Spleen (tissue), 11 donors: ENCODE results near the gene NCKIPSD. TPM values are rescaled to one million over a fixed set of nuclear protein-coding genes. Genes with fewer than 3 reads are reported as not detected.

ENCODE experiments used
- DNase-seq: peaks from one replicate; pipeline ENCODE4 v3.0.0-alpha.2; 2020
- H3K27ac ChIP-seq, 8 donors: fragments of 200-600 bp; sonication (generic) in 7 of 8; 1 replicate in 4 of 8; 2 replicates in 4 of 8; pipeline versions ENCODE4 v1.5.0 to v1.8.0; 2016 to 2021; ENCODE audit warnings: inconsistent platforms in 4 of 8, mild to moderate bottlenecking in 4 of 8, moderate library complexity in 1 of 8
- H3K27me3 ChIP-seq, 7 donors: fragments of 200-600 bp; sonication (generic) in 6 of 7; replicated peaks in 1 of 7; 1 replicate in 4 of 7; 2 replicates in 3 of 7; pipeline versions ENCODE4 v1.5.0 to v1.8.0; 2016 to 2021; ENCODE audit warnings: inconsistent platforms in 3 of 7, mild to moderate bottlenecking in 1 of 7
- H3K36me3 ChIP-seq, 6 donors: fragments of 200-600 bp; sonication (generic) in 5 of 6; 1 replicate in 4 of 6; 2 replicates in 2 of 6; pipeline versions ENCODE4 v1.5.0 to v1.8.0; 2016 to 2021; ENCODE audit warnings: inconsistent platforms in 2 of 6
- H3K4me1 ChIP-seq, 6 donors: fragments of 200-600 bp; sonication (generic) in 5 of 6; 1 replicate in 3 of 6; 2 replicates in 3 of 6; pipeline versions ENCODE4 v1.5.0 to v1.8.0; 2016 to 2021; ENCODE audit warnings: inconsistent platforms in 3 of 6
- H3K4me3 ChIP-seq, 8 donors: fragments of 200-600 bp; sonication (generic) in 7 of 8; 1 replicate in 4 of 8; 2 replicates in 4 of 8; pipeline versions ENCODE4 v1.5.0 to v1.8.0; 2016 to 2021; ENCODE audit warnings: inconsistent platforms in 4 of 8, mild to moderate bottlenecking in 4 of 8, moderate library complexity in 2 of 8
- H3K9me3 ChIP-seq, 8 donors: fragments of 200-600 bp; sonication (generic) in 7 of 8; 1 replicate in 4 of 8; 2 replicates in 4 of 8; pipeline versions ENCODE4 v1.5.0 to v1.8.0; 2016 to 2021; ENCODE audit warnings: inconsistent platforms in 4 of 8
- CTCF ChIP-seq, 11 experiments: fragments of 200-600 bp in 7 of 11; fragments of 450-650 bp in 4 of 11; sonication (generic) in 4 of 11; IDR thresholded peaks in 8 of 11; conservative IDR thresholded peaks in 3 of 11; 1 replicate in 7 of 11; 2 replicates in 4 of 11; pipeline versions ENCODE4 v1.4.0 to v1.8.0; 2016 to 2021; ENCODE audit warnings: antibody characterized with exemption in 11 of 11, inconsistent platforms in 4 of 11, mild to moderate bottlenecking in 1 of 11
- POLR2A ChIP-seq, 3 donors: fragments of 450-650 bp; IDR thresholded peaks; one replicate each; pipeline ENCODE4 v1.5.1; 2017; ENCODE audit warnings: antibody characterized with exemption in 3 of 3, mild to moderate bottlenecking in 1 of 3
- POLR2AphosphoS5 ChIP-seq, 3 donors: sonication (generic); formaldehyde crosslinking; IDR thresholded peaks; one replicate each; pipeline ENCODE4 v1.5.1; 2017; ENCODE audit warnings: antibody characterized with exemption in 3 of 3
- WGBS, 5 donors: extraction: QIAGEN DNeasy Blood & Tissue Kit in 3 of 5; methylation state at CpG; one replicate each; pipeline versions ENCODE4 v1.1.5 to v1.1.7; 2013 to 2018; 5-methylcytosine and 5-hydroxymethylcytosine counted together
- intact Hi-C: fragments of 100-400 bp; cut with DNase I; formaldehyde crosslinking; loops from one replicate; pipeline ENCODE4 v1.15.0; 2023; ENCODE audit warnings: low total_unique reads
- polyA plus RNA-seq, 3 donors: library from polyadenylated mRNA; stranded (reverse); fragments of 200-250 nt; gene quantifications; one replicate each; pipeline ENCODE4 v1.2.1, GENCODE V29; 2013
- total RNA-seq, 7 donors: library from RNA; depleted of rRNA in 3 of 7; stranded (reverse); fragments of >200 nt in 3 of 7; fragmentation: NEBNext Ultra II Directional in 4 of 7; extraction: Animal tissue kit (Norgen Biotek cat#: 25700) in 4 of 7; gene quantifications; one replicate each; pipeline versions ENCODE4 v1.1.0 to v1.2.1, GENCODE V29; 2016 to 2021
- donor health status: healthy with polysubstance abuse.
- donor health status: DM: no; HTN: no; CAD: no; lungs with moderate emphysema.
- donor health status: DM: no; HTN: no; CAD: no.
- donor health status: Bipolar disorder and iron deficiency.
- donor health status: healthy.
- donor health status: DM: no; HTN: no; CAD: no.
- donor health status: DM: yes; HTN: yes; CAD: no.

Gene NCKIPSD
- total and polyA plus RNA-seq, 10 donors, result 5.9 to 33.9 (median 17.8) TPM

DNA sequence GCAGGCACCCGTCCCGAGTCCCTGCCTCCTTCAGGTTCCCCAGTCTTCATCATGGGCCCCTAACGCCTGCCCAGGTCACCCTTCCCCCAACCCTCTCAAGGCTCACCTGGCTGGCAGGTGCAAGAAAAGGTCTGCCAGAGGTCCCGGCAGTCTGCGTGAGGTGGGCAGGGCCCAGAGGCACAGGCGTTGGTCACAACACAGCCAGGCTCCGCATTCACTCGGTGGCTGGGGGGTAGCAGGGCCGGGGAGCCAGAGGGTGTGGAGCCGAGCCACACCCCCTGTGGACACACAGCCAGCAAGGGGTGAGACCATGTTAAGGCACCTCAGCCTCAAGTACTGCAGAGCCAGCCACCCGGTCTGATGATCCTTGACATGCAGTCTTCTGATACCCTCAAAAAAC lies 33.9 kb downstream of the NCKIPSD start:
- TF ChIP-seq POLR2AphosphoS5 (IDR thresholded peaks at IDR 0.05), result no peak
- TF ChIP-seq CTCF (IDR thresholded peaks at IDR 0.05 in 8 of 11, conservative IDR thresholded peaks at IDR 0.05 in 3 of 11), result no peak
- TF ChIP-seq POLR2A (IDR thresholded peaks at IDR 0.05), result no peak
- no peak for DNase-seq

GRCh38 chr3:48650723-48651122 lies 35.0 kb downstream of the NCKIPSD start:
- 82 to 91% (median 88%) methylated on average over 5 to 12 of the region's 12 CpGs for WGBS, 5 donors
- intact Hi-C loops, result no loop called here
- DNase-seq, result no peak

More for the DNA sequence above, 33.9 kb downstream of the NCKIPSD start:
- H3K4me3 ChIP-seq, result no peak overlapping the region
- no peaks in the 10 kb centered on the region for H3K9me3 ChIP-seq
- H3K36me3 ChIP-seq, result no peaks in the 10 kb centered on the region
- peaks cover 0 to 7% (median 0%) of the 10 kb centered on the region in 7 donors for H3K27me3 ChIP-seq
- intact Hi-C loops, result no loop called here
- H3K4me1 ChIP-seq, result peaks cover 0 to 19% (median 17%) of the 10 kb centered on the region in 6 donors
- 83 to 93% (median 89%) methylated on average over 3 to 11 of the region's 11 CpGs for WGBS, 5 donors
- H3K27ac ChIP-seq, result no peak overlapping the region

GRCh38 chr3:48648188-48648850 lies 37.4 kb downstream of the NCKIPSD start:
- H3K27me3 ChIP-seq, result no peaks in the 10 kb centered on the region
- 86 to 93% (median 91%) methylated on average over 10 to 15 of the region's 15 CpGs for WGBS, 5 donors
- H3K36me3 ChIP-seq, result no peaks in the 10 kb centered on the region
- no peaks in the 10 kb centered on the region for H3K9me3 ChIP-seq
- no peak for DNase-seq
- intact Hi-C loops, result no loop called here
- no peak overlapping the region for H3K27ac ChIP-seq
- H3K4me3 ChIP-seq, result no peak overlapping the region
- TF ChIP-seq POLR2A (IDR thresholded peaks at IDR 0.05) (no peak), CTCF (IDR thresholded peaks at IDR 0.05 in 8 of 11, conservative IDR thresholded peaks at IDR 0.05 in 3 of 11) (no peak), POLR2AphosphoS5 (IDR thresholded peaks at IDR 0.05) (no peak)
- H3K4me1 ChIP-seq, result no peaks in the 10 kb centered on the region

More at GRCh38 chr3:48650723-48651122, 35.0 kb downstream of the NCKIPSD start:
- no peak overlapping the region for H3K4me3 ChIP-seq
- no peaks in the 10 kb centered on the region for H3K27me3 ChIP-seq
- TF ChIP-seq POLR2A (IDR thresholded peaks at IDR 0.05) (no peak), POLR2AphosphoS5 (IDR thresholded peaks at IDR 0.05) (no peak), CTCF (IDR thresholded peaks at IDR 0.05 in 8 of 11, conservative IDR thresholded peaks at IDR 0.05 in 3 of 11) (no peak)
- peaks cover 0 to 8% (median 6%) of the 10 kb centered on the region in 6 donors for H3K4me1 ChIP-seq
- H3K9me3 ChIP-seq, result no peaks in the 10 kb centered on the region
- H3K27ac ChIP-seq, result no peak overlapping the region
- H3K36me3 ChIP-seq, result no peaks in the 10 kb centered on the region

GRCh38 chr3:48647714-48648113 lies 38.0 kb downstream of the NCKIPSD start:
- TF ChIP-seq POLR2AphosphoS5 (IDR thresholded peaks at IDR 0.05) (no peak), POLR2A (IDR thresholded peaks at IDR 0.05) (no peak), CTCF (IDR thresholded peaks at IDR 0.05 in 8 of 11, conservative IDR thresholded peaks at IDR 0.05 in 3 of 11) (no peak)
- no peaks in the 10 kb centered on the region for H3K4me1 ChIP-seq
- H3K9me3 ChIP-seq, result no peaks in the 10 kb centered on the region
- no peaks in the 10 kb centered on the region for H3K27me3 ChIP-seq
- no peaks in the 10 kb centered on the region for H3K36me3 ChIP-seq
- intact Hi-C loops, result no loop called here
- DNase-seq, result no peak
- no peak overlapping the region for H3K4me3 ChIP-seq
- 86 to 94% (median 90%) methylated on average over 9 of the region's 9 CpGs for WGBS, 5 donors
- no peak overlapping the region for H3K27ac ChIP-seq
